Karpas-422 (cell line): ENCODE results near the gene BFSP2. TPM values are rescaled to one million over a fixed set of nuclear protein-coding genes. Genes with fewer than 3 reads are reported as not detected.

Source experiments
- DNase-seq: peaks from one replicate; pipeline ENCODE4 v3.0.0-alpha.2; 2015
- H2AFZ ChIP-seq: fragments of 200-600 bp; sonication (generic); 2 replicates; pipeline ENCODE4 v1.6.1; 2014; ENCODE audit warnings: antibody characterized with exemption, low read length, mixed read lengths
- H3K27ac ChIP-seq: fragments of 200-600 bp; sonication (generic); 2 replicates; pipeline ENCODE4 v1.5.1; 2014; ENCODE audit warnings: mild to moderate bottlenecking, low read length, moderate library complexity
- H3K27me3 ChIP-seq: fragments of 200-600 bp; sonication (generic); 2 replicates; pipeline ENCODE4 v1.6.1; 2014; ENCODE audit warnings: low read length, mixed read lengths
- H3K36me3 ChIP-seq: fragments of 200-600 bp; sonication (generic); 2 replicates; pipeline ENCODE4 v1.6.1; 2014; ENCODE audit warnings: low read length, mixed read lengths; ENCODE audit not compliant: insufficient read depth
- H3K4me1 ChIP-seq: fragments of 200-600 bp; sonication (generic); 2 replicates; pipeline ENCODE4 v1.6.1; 2014; ENCODE audit warnings: mild to moderate bottlenecking, low read length, mixed read lengths
- H3K4me2 ChIP-seq: fragments of 200-600 bp; sonication (generic); 2 replicates; pipeline ENCODE4 v1.6.1; 2014; ENCODE audit warnings: low read length, low read depth, mild to moderate bottlenecking; ENCODE audit not compliant: poor library complexity, severe bottlenecking
- H3K4me3 ChIP-seq: fragments of 200-600 bp; sonication (generic); 2 replicates; pipeline ENCODE4 v1.5.1; 2014; ENCODE audit warnings: mild to moderate bottlenecking, antibody characterized with exemption, low read length, mixed read lengths
- H3K79me2 ChIP-seq: fragments of 200-600 bp; sonication (generic); 2 replicates; pipeline ENCODE4 v1.6.1; 2014; ENCODE audit warnings: mild to moderate bottlenecking, low read length, mixed read lengths
- H3K9ac ChIP-seq: fragments of 200-600 bp; sonication (generic); 2 replicates; pipeline ENCODE4 v1.6.0; 2014; ENCODE audit warnings: low read length
- H3K9me2 ChIP-seq: fragments of 200-600 bp; sonication (generic), shearing (Covaris generic); replicated peaks from 2 replicates; pipeline ENCODE4 v1.6.0; 2014; ENCODE audit warnings: mild to moderate bottlenecking, low read length, moderate library complexity; ENCODE audit not compliant: insufficient read depth
- H3K9me3 ChIP-seq: fragments of 300-700, 200-600 bp; sonication (generic); 2 replicates; pipeline ENCODE4 v1.6.1; 2014; ENCODE audit warnings: low read length, mixed read lengths
- H4K20me1 ChIP-seq: fragments of 200-600 bp; sonication (generic); 2 replicates; pipeline ENCODE4 v1.6.1; 2014; ENCODE audit warnings: mild to moderate bottlenecking, antibody characterized with exemption, low read length, low read depth; ENCODE audit not compliant: insufficient read depth
- total RNA-seq: library from RNA; depleted of rRNA; stranded (reverse); fragments of >200 nt; shearing (Covaris generic); gene quantifications from 2 replicates; pipeline ENCODE4 v1.2.3, GENCODE V29; 2014; ENCODE audit warnings: low replicate concordance

BFSP2 gene
- total RNA-seq, 1 experiment from 2014 or later: 33.1 TPM

GRCh38 chr3:133448478-133449122, 48.7 kb downstream of the BFSP2 start:
- Histone ChIP-seq H3K9me2 (no peaks in the 10 kb centered on the region), H3K9me3 (no peaks in the 10 kb centered on the region), H3K9ac (peak overlapping the region; percentile 79), H3K27ac (peak overlapping the region; percentile 98), H3K36me3 (no peaks in the 10 kb centered on the region), H3K4me3 (peak overlapping the region; percentile 60), H2AFZ (no peak overlapping the region), H3K4me2 (peak overlapping the region; percentile 84), H3K79me2 (0 out of 2 replicates have a peak, but pooled peaks cover 2% of the 10 kb centered on the region), H3K4me1 (peaks cover 95% of the 10 kb centered on the region), H3K27me3 (no peaks in the 10 kb centered on the region), H4K20me1 (no peaks in the 10 kb centered on the region)
- DNase-seq: peak; percentile 98

- Histone ChIP-seq H3K27me3 (no peaks in the 10 kb centered on the region), H3K9ac (no peak overlapping the region), H3K4me3 (no peak overlapping the region), H4K20me1 (no peaks in the 10 kb centered on the region), H2AFZ (no peak overlapping the region), H3K4me1 (peaks cover 83% of the 10 kb centered on the region), H3K4me2 (no peak overlapping the region), H3K27ac (peak overlapping the region; percentile 98), H3K9me3 (no peaks in the 10 kb centered on the region), H3K9me2 (no peaks in the 10 kb centered on the region), H3K36me3 (no peaks in the 10 kb centered on the region), H3K79me2 (0 out of 2 replicates have a peak, but pooled peaks cover 2% of the 10 kb centered on the region)
- DNase-seq: peak; percentile 47
These were observed 51.5 kb downstream of the BFSP2 start for GRCh38 chr3:133451309-133451708.

- no peak overlapping the region for H3K4me3 ChIP-seq
- H2AFZ ChIP-seq: no peak overlapping the region
- 0 out of 2 replicates have a peak, but pooled peaks cover 2% of the 10 kb centered on the region for H3K79me2 ChIP-seq
- no peaks in the 10 kb centered on the region for H3K9me2 ChIP-seq
- no peaks in the 10 kb centered on the region for H3K36me3 ChIP-seq
- H3K27ac ChIP-seq: peak overlapping the region; percentile 98
- peak overlapping the region; percentile 5 for H3K4me2 ChIP-seq
- H4K20me1 ChIP-seq: no peaks in the 10 kb centered on the region
- H3K27me3 ChIP-seq: no peaks in the 10 kb centered on the region
- DNase-seq: peak; percentile 32
- peak overlapping the region; percentile 8; the same call in 1 of the 2 replicates for H3K9ac ChIP-seq
- peaks cover 82% of the 10 kb centered on the region for H3K4me1 ChIP-seq
- H3K9me3 ChIP-seq: no peaks in the 10 kb centered on the region
These were observed 52.9 kb downstream of the BFSP2 start for GRCh38 chr3:133452641-133453319.

- H3K4me3 ChIP-seq: no peak overlapping the region
- H3K9me2 ChIP-seq: no peaks in the 10 kb centered on the region
- no peak overlapping the region for H3K4me2 ChIP-seq
These were observed 53.5 kb downstream of the BFSP2 start for GRCh38 chr3:133453383-133453782.

GRCh38 chr3:133455281-133455680, 55.4 kb downstream of the BFSP2 start:
- no peak for DNase-seq
- Histone ChIP-seq H3K27ac (peak overlapping the region; percentile 98), H3K79me2 (no peaks in the 10 kb centered on the region), H3K4me2 (no peak overlapping the region), H3K9me3 (no peaks in the 10 kb centered on the region), H3K9ac (no peak overlapping the region), H2AFZ (no peak overlapping the region), H3K9me2 (no peaks in the 10 kb centered on the region), H3K27me3 (no peaks in the 10 kb centered on the region), H3K36me3 (no peaks in the 10 kb centered on the region), H3K4me3 (no peak overlapping the region), H4K20me1 (no peaks in the 10 kb centered on the region), H3K4me1 (peaks cover 72% of the 10 kb centered on the region)

More at GRCh38 chr3:133453383-133453782, 53.5 kb downstream of the BFSP2 start:
- Histone ChIP-seq H3K27ac (peak overlapping the region; percentile 98), H3K27me3 (no peaks in the 10 kb centered on the region), H3K9me3 (no peaks in the 10 kb centered on the region), H4K20me1 (no peaks in the 10 kb centered on the region), H3K9ac (no peak overlapping the region), H3K36me3 (no peaks in the 10 kb centered on the region), H2AFZ (no peak overlapping the region), H3K79me2 (0 out of 2 replicates have a peak, but pooled peaks cover 2% of the 10 kb centered on the region), H3K4me1 (peaks cover 80% of the 10 kb centered on the region)
- DNase-seq: peak; percentile 37

GRCh38 chr3:133455960-133456359, 56.1 kb downstream of the BFSP2 start:
- Histone ChIP-seq H3K4me2 (no peak overlapping the region), H3K4me3 (no peak overlapping the region), H3K27ac (peak overlapping the region; percentile 98), H4K20me1 (no peaks in the 10 kb centered on the region), H3K9me2 (no peaks in the 10 kb centered on the region), H3K4me1 (peaks cover 75% of the 10 kb centered on the region), H3K36me3 (no peaks in the 10 kb centered on the region), H3K9ac (no peak overlapping the region), H2AFZ (no peak overlapping the region), H3K9me3 (no peaks in the 10 kb centered on the region), H3K27me3 (no peaks in the 10 kb centered on the region), H3K79me2 (no peaks in the 10 kb centered on the region)
- peak; percentile 41 for DNase-seq

GRCh38 chr3:133457025-133457424, 57.2 kb downstream of the BFSP2 start:
- H3K4me3 ChIP-seq: no peak overlapping the region
- H3K79me2 ChIP-seq: no peaks in the 10 kb centered on the region
- peaks cover 75% of the 10 kb centered on the region for H3K4me1 ChIP-seq
- H3K4me2 ChIP-seq: no peak overlapping the region
- H3K9ac ChIP-seq: peak overlapping the region; percentile 2; the same call in 1 of the 2 replicates
- H4K20me1 ChIP-seq: no peaks in the 10 kb centered on the region
- H3K9me2 ChIP-seq: no peaks in the 10 kb centered on the region
- peak; percentile 40 for DNase-seq
- H3K27me3 ChIP-seq: no peaks in the 10 kb centered on the region
- no peak overlapping the region for H2AFZ ChIP-seq
- H3K27ac ChIP-seq: peak overlapping the region; percentile 98
- H3K9me3 ChIP-seq: no peaks in the 10 kb centered on the region
- H3K36me3 ChIP-seq: no peaks in the 10 kb centered on the region

- no peaks in the 10 kb centered on the region for H3K27me3 ChIP-seq
- no peaks in the 10 kb centered on the region for H3K36me3 ChIP-seq
- H3K9me3 ChIP-seq: no peaks in the 10 kb centered on the region
- H4K20me1 ChIP-seq: no peaks in the 10 kb centered on the region
- no peak overlapping the region for H3K4me3 ChIP-seq
- H3K9me2 ChIP-seq: no peaks in the 10 kb centered on the region
- H3K4me1 ChIP-seq: peaks cover 75% of the 10 kb centered on the region
- H3K79me2 ChIP-seq: no peaks in the 10 kb centered on the region
- peak; percentile 89 for DNase-seq
- H3K4me2 ChIP-seq: no peak overlapping the region
- no peak overlapping the region for H3K9ac ChIP-seq
- H2AFZ ChIP-seq: no peak overlapping the region
- peak overlapping the region; percentile 98 for H3K27ac ChIP-seq
These were observed 57.7 kb downstream of the BFSP2 start for GRCh38 chr3:133457465-133458067.
